ENCODE data around the gene RNF103. TPM values are rescaled to one million over a fixed set of nuclear protein-coding genes. Genes with fewer than 3 reads are reported as not detected.

Gene RNF103
- total RNA-seq, 2 experiments from 2014 or later, result 124 to 130 TPM

DNA sequence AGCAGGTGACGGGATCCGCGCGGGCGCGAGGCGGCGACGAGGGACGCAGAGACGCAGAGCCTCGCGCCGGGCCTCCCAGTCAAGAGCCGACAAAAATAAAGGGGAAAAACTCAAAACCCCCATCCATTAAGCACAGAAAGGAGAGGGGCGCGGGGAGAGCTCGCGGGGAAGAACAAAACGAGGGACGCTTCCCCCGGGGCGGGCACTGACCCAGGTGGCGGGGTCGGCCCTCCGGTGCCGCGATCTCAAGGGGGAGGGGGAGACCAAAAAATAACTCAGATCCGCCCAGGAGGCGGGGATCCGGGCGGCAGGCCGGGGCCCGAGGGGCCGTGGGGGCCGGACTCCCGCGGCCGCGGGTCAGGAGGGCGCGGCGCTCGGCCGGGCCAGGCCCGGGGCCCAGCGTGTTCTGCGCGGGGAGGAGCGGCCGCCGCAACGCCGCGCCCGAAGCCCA is 597 bp downstream of the RNF103 start:
- ATAC-seq (ENCODE audit: poor library complexity) (peak; percentile 19), DNase-seq (peak; percentile 13 to 66 (median 34))
- Histone ChIP-seq H3K27ac (ENCODE audit: low read depth in 1 of 2, low read length in 2 of 2) (peak overlapping the region; percentile 61 to 93), H3K4me3 (ENCODE audit: low read length) (peak overlapping the region; percentile 61), H3K27me3 (ENCODE audit: control insufficient read depth in 1 of 2, insufficient read depth in 2 of 2, low read length in 2 of 2) (no peaks in the 10 kb centered on the region), H3K36me3 (ENCODE audit: insufficient read depth, low read length) (peaks cover 20% of the 10 kb centered on the region), H3K4me1 (ENCODE audit: insufficient read depth, low read length) (peaks cover 12% of the 10 kb centered on the region), H3K9me3 (ENCODE audit: control insufficient read depth in 1 of 2, insufficient read depth in 1 of 2, low read length in 2 of 2) (no peaks in the 10 kb centered on the region)
- POLR2A ChIA-PET, result interaction anchor here (0.6 to 3.1 kb wide), 22 partner anchors 8 to 1296 kb away, joined by 3 to 60 read pairs (median 4); partner anchors contain the start of genes CHMP3, KDM3A and TGOLN2
- Mint-ChIP-seq H3K27ac (peak overlapping the region; percentile 92), H3K4me1 (ENCODE audit: low read depth) (peaks cover 49% of the 10 kb centered on the region), H3K36me3 (ENCODE audit: low read depth) (peaks cover 39% of the 10 kb centered on the region), H3K9me3 (no peaks in the 10 kb centered on the region), H3K27me3 (no peaks in the 10 kb centered on the region), H3K4me3 (peak overlapping the region; percentile 94)
- TF ChIP-seq, protein P1, sequence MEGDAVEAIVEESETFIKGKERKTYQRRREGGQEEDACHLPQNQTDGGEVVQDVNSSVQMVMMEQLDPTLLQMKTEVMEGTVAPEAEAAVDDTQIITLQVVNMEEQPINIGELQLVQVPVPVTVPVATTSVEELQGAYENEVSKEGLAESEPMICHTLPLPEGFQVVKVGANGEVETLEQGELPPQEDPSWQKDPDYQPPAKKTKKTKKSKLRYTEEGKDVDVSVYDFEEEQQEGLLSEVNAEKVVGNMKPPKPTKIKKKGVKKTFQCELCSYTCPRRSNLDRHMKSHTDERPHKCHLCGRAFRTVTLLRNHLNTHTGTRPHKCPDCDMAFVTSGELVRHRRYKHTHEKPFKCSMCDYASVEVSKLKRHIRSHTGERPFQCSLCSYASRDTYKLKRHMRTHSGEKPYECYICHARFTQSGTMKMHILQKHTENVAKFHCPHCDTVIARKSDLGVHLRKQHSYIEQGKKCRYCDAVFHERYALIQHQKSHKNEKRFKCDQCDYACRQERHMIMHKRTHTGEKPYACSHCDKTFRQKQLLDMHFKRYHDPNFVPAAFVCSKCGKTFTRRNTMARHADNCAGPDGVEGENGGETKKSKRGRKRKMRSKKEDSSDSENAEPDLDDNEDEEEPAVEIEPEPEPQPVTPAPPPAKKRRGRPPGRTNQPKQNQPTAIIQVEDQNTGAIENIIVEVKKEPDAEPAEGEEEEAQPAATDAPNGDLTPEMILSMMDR (IDR thresholded peaks at IDR 0.05), result no peak
- intact Hi-C loops (cut with DNase I, micrococcal nuclease), result loop anchor here (2.0 to 10.0 kb wide), 5 partner anchors 60 to 518 kb away; partner anchors contain the start of genes CHMP3 (in 2 of the 2), IMMT (in 1 of the 2), MRPL35 (in 1 of the 2) and POLR1A (in 1 of the 2)
- CTCF ChIA-PET, result interaction anchor here (0.5 to 0.6 kb wide), 2 partner anchors 137 to 155 kb away, joined by 3 read pairs; no protein-coding TSS in a partner anchor

DNA sequence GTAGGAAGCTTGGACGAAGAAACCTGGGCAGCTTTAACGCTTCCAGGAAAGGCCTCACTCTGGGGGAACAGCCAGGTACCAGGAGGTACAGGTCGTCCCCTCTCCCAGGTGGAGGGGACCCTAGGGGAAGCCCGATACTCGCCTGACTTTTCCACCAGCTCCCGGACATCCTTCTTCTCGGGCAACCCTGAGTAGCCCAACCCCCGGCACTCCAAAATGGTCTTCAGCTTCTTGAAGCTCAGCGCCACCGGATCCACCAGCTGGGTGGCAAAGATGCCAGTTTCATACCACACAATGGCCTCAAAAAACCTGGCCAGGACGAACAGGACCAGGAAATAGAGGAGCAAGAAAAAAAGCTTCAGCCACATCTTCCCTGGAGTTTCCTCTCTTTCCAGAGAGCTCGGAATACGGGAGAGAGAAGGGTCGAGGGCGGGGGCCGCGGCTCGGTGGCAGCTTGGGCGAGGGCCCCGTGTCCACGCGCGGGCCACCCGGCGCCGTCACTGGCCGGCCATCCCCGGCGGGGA is 1.1 kb downstream of the RNF103 start:
- peaks cover 23% of the 10 kb centered on the region for H3K36me3 ChIP-seq (ENCODE audit: insufficient read depth, low read length)
- TF ChIP-seq, protein P1 (IDR thresholded peaks at IDR 0.05), result no peak
- peaks cover 12% of the 10 kb centered on the region for H3K4me1 ChIP-seq (ENCODE audit: insufficient read depth, low read length)
- Mint-ChIP-seq H3K27ac (peak overlapping the region; percentile 92), H3K4me1 (ENCODE audit: low read depth) (peaks cover 52% of the 10 kb centered on the region), H3K4me3 (peak overlapping the region; percentile 94), H3K36me3 (ENCODE audit: low read depth) (peaks cover 43% of the 10 kb centered on the region), H3K27me3 (no peaks in the 10 kb centered on the region), H3K9me3 (no peaks in the 10 kb centered on the region)
- DNase-seq (peak in 11 of 14 experiments; percentile 9 to 56 (median 19)), ATAC-seq (ENCODE audit: poor library complexity) (no peak)
- ChIA-PET POLR2A (interaction anchor here (0.6 to 3.1 kb wide), 22 partner anchors 12 to 1295 kb away, joined by 3 to 60 read pairs (median 4); partner anchors contain the start of genes CHMP3, KDM3A and TGOLN2), CTCF (interaction anchor here (0.5 to 0.6 kb wide), 2 partner anchors 137 to 154 kb away, joined by 3 read pairs; no protein-coding TSS in a partner anchor)
- peak overlapping the region; percentile 61 for H3K4me3 ChIP-seq (ENCODE audit: low read length)
- no peaks in the 10 kb centered on the region for H3K27me3 ChIP-seq (ENCODE audit: control insufficient read depth in 1 of 2, insufficient read depth in 2 of 2, low read length in 2 of 2)
- H3K27ac ChIP-seq (ENCODE audit: low read depth in 1 of 2, low read length in 2 of 2), result peak overlapping the region; percentile 61
- intact Hi-C loops (cut with DNase I, micrococcal nuclease), result loop anchor here (1.0 to 10.0 kb wide), 6 partner anchors 60 to 518 kb away; partner anchors contain the start of genes CHMP3 (in 2 of the 2), IMMT (in 1 of the 2), MRPL35 (in 1 of the 2) and POLR1A (in 1 of the 2)
- no peaks in the 10 kb centered on the region for H3K9me3 ChIP-seq (ENCODE audit: control insufficient read depth in 1 of 2, insufficient read depth in 1 of 2, low read length in 2 of 2)

DNA sequence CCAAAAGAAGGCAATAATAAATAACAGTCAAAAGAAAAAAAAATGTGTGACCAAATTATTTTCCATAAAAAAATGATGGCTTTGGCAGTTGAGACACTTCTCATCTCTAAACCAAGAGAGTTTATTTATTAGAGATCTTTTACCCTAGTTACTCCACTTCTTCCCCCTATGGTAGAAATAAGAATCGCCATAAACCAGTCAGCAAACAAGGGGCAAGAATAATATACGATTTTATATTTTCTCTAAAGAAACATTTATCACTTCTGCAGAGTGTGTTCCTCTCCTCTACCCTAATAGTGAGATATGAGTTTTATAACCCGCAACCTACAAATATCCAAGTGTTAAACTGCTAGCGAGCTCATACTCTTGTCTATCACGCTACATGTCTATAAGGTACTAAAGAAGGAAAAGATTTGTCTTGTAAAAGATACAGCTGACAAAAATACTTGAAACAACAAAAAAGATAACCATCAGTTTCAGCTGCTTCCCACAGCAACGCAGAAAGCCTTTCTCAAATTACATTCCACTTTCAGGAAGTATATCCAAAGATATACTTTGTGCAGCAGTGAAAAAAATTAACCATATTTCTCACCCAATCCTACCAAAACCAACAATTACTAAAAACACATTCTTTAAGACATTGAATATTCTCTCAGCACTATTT is 2.3 kb downstream of the RNF103 start:
- Mint-ChIP-seq H3K36me3 (ENCODE audit: low read depth) (peaks cover 54% of the 10 kb centered on the region), H3K27ac (peak overlapping the region; percentile 92), H3K27me3 (no peaks in the 10 kb centered on the region), H3K4me3 (peak overlapping the region; percentile 94), H3K4me1 (ENCODE audit: low read depth) (peaks cover 63% of the 10 kb centered on the region), H3K9me3 (no peaks in the 10 kb centered on the region)
- CTCF ChIA-PET, result interaction anchor here (0.8 kb wide), 1 partner anchor 10 kb away, joined by 3 read pairs; no protein-coding TSS in a partner anchor
- no peaks in the 10 kb centered on the region for H3K27me3 ChIP-seq (ENCODE audit: control insufficient read depth in 1 of 2, insufficient read depth in 2 of 2, low read length in 2 of 2)
- H3K4me3 ChIP-seq (ENCODE audit: low read length), result peak overlapping the region; percentile 61
- H3K27ac ChIP-seq (ENCODE audit: low read depth in 1 of 2, low read length in 2 of 2), result no peak overlapping the region
- intact Hi-C loops (cut with DNase I, micrococcal nuclease), result loop anchor here in 1 of 2 experiments (5.0 to 10.0 kb wide), 3 partner anchors 104 to 517 kb away; partner anchors contain the start of genes IMMT, MRPL35, POLR1A and PTCD3
- H3K36me3 ChIP-seq (ENCODE audit: insufficient read depth, low read length), result peaks cover 34% of the 10 kb centered on the region
- ATAC-seq (ENCODE audit: poor library complexity) (no peak), DNase-seq (peak in 1 of 14 experiments; percentile 5)
- POLR2A ChIA-PET, result interaction anchor here (1.8 to 3.1 kb wide), 5 partner anchors 37 to 153 kb away, joined by 6 to 39 read pairs (median 15); partner anchors contain the start of gene CHMP3
- TF ChIP-seq, protein P1 (IDR thresholded peaks at IDR 0.05), result no peak
- no peaks in the 10 kb centered on the region for H3K9me3 ChIP-seq (ENCODE audit: control insufficient read depth in 1 of 2, insufficient read depth in 1 of 2, low read length in 2 of 2)
- H3K4me1 ChIP-seq (ENCODE audit: insufficient read depth, low read length), result peaks cover 12% of the 10 kb centered on the region
